ENCODE measurements around the gene PPP6R2.

PPP6R2 gene

DNA sequence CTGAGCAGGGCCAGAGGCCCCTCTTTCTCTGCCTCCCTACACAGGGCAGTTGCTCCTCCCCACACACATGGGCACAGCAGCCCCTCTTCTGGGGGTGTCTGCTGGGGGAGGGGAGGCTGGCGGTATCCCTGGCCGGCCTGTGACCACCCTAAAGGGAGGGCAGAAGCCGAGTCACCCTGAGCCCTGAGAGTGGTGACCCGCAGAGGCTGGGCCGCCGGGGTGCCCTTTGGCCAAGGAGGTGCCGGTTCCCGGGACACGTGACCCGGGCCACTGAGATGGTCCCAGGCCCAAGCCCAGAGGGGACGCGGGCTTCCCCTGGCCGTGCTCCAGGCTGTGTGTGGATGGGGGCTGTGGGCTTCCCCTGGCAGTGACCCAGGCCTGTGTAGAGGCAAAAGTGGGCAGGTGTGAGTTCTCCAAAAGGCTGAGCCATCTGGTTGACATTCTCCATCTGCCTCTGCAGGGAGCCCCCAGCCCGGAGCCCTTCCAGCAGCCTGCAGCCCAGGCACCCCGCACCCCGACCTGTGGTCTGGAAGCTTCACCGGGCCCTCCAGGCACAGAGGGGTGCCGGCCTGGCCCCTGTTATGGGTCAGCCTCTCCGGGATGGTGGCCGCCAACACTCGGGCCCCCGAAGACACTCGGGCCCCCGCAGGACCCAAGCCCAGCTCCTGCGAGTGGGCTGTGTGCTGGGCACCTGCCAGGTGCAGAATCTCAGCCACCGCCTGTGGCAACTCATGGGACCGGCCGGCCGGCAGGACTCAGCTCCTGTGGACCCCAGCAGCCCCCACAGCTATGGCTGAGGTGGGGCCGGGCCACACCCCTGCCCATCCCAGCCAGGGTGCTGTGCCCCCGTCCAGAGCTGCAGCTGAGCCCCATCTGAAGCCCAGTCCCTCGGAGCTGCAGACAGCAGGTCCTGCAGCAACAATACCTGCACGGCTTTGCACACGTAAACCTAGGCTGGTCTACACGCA lies 139.3 kb downstream of the PPP6R2 start:
- DNase-seq (ENCODE audit: low read depth in 1 of 2, low spot score in 1 of 2): no peak

DNA sequence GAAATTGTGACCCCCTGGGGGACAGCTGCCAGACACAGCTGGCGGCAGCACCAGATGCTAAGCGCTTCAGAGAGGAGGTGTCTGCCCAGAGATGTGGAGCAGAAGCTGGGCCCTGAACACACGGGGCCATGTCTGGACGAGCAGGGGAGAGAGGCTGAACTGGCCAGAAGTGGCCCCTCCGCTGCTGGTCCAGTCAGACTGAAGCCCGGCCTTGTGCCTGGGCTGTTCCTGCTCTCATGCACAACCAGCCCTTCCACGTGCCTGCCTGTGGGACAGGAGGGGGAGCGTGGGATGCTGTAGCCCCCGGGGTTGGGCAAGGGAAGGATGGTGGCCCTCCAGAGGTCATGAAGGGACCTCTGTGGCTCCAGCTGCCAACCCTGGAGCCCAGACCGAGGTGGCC lies 140.0 kb downstream of the PPP6R2 start:
- no peak for DNase-seq (ENCODE audit: low read depth in 1 of 2, low spot score in 1 of 2)

DNA sequence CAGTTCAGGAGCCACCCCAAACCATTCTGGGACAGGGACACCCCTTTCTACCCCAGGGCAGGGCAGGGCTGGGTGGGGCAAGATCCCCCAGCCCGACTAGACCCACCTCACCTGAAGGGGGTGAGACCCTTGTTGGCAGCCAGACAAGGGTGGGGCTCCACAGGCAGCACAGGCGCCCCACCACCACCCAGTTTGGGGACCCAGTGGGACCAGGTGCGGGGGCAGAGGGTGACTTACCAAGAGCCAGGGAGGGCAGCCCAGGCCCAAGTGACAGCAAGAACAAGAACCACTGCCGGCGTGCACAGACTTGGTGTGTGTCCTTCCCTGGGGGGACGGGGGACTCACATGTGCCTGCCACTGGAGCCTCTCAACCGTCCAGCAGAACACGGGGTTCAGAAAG lies 140.4 kb downstream of the PPP6R2 start:
- DNase-seq (ENCODE audit: low read depth in 1 of 2, low spot score in 1 of 2): no peak

DNA sequence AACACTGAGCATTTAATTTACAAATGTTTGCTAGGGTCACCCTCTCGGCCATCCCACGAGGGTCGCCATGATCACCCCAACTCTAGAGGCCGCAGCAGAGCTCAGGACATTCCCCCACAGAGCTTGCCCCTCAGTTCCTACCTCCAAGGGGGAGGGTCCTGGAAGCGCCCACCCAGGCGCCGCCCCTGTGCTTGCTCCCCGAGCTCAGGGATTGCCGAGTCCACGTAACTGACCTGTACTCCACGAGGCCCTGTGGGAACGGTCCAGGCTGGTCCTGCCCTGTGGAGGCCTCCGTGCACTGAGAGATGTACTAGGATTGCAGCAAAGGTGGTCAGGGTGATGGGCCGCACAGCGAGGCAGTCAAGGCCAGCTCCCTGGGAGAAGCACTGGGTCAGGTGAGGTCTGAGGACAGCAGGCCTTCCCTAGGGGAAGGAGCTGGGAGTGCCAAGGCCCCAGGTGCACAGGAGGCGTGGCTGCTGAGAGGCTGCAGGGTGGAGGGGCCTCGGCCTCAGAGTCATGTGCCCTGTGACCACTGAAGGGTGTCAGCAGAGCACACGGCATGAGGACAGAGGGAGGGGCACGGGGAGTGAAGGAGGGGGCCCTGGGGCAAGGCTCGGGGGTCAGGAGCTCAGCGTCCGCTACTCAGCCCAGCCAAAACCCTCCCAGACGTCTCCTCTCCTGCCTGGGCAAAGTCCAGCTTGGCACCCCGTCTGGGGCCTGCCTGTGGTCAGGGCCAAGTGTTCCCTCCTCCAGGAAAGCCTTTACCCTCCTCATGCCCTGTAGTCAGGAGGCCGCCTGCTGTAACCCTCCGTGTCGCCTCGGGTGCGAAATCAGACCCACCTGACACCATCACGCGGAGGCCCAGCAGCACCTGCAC lies 141.1 kb downstream of the PPP6R2 start:
- DNase-seq (ENCODE audit: low read depth in 1 of 2, low spot score in 1 of 2): no peak

- DNase-seq (ENCODE audit: low read depth in 1 of 2, low spot score in 1 of 2): no peak
Measured at GRCh38 chr22:50485221-50486131, 142.3 kb downstream of the PPP6R2 start.

DNA sequence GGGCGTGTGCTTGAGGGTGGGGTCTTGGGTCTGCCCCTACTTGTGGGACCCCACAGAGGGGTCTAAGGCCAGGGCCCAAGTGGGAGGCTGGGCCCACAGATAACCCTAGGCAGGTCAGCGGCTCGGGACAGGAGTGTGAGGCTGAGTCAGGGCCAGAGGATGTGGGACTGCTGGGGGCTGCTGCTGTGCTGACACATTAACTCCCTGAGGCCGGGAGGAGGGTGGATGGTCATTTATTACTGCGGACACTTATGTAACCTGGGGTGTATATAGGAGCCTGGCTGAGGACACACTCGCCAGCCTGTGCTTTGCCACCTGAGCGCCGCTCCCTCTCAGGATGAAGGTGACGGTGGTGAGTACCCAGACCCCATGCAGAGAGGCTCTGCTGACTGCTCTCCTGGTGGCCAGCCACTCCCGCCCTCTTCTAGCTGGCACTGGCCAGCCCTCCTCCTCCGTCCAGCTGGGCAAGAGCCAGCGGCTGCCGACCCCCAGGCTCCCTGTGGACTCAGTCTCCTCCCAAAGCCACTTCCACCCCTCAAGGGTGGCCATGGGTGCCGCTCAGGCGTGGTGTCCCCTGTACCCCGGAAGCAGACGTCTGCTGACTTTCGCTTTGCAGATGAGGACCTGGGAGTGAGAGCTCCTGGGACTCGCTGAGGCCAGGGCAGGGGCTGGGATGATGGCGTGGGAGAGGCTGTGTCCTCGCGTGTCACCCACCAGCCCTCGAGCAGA lies 143.6 kb downstream of the PPP6R2 start, which contains the start of gene MIOX:
Gene MIOX (plus strand): TSS at position 299 of the 729 bp plus-strand sequence. CDS start 39 bp downstream, at position 338.
- no peak for DNase-seq (ENCODE audit: low read depth in 1 of 2, low spot score in 1 of 2)

DNA sequence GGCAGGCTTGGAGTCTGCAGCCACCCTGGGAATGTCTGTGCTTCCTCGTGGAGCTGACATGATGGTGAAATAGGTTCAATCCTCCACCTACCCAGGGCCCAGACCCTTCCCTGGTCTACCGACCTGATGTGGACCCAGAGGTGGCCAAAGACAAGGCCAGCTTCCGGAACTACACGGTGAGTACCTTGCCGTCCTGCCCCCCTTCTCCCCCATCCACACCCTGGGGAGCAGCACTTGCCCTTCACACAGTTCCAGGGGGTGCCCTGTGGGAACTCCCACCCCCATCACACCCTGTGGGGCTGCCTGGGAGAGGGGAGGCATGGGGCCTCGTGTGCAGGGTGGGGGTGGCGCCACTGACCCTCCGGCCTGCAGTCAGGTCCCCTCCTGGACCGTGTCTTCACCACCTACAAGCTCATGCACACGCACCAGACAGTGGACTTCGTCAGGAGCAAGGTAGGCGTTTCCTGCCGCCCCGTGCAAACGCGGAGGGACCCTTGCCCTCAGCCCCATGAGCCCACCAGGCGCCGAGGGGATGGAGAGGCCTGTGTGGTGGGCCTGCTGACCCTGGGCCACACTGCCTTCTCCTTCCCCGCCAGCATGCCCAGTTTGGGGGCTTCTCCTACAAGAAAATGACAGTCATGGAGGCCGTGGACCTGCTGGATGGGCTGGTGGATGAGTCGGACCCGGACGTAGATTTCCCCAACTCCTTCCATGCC lies 144.3 kb downstream of the PPP6R2 start:
- DNase-seq (ENCODE audit: low read depth in 1 of 2, low spot score in 1 of 2): no peak

DNA sequence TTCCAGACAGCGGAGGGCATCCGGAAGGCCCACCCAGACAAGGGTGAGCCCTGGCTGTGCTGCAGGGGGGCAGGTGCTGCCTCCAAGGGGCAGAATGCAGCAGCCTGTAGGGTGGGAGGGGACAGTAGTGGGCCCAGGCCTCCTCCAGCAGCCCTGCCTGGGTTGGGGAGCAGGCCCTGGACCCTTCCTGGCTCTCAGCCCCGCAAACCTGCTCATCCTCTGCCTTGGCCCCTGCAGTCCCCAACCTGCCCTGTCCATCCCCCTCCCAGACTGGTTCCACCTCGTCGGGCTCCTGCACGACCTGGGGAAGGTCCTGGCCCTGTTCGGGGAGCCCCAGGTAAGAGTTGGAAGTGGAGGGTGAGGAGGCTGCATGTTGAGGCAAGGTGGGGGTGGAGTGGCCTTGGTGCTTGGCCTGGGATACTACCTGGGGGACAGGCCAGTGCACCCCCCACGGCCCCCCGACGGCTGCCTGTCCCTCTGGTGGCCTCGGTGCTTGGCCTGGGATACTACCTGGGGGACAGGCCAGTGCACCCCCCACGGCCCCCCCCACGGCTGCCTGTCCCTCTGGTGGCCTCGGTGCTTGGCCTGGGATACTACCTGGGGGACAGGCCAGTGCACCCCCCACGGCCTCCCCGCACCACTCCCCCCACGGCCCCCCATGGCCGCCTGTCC lies 145.0 kb downstream of the PPP6R2 start:
- no peak for DNase-seq (ENCODE audit: low read depth in 1 of 2, low spot score in 1 of 2)

DNA sequence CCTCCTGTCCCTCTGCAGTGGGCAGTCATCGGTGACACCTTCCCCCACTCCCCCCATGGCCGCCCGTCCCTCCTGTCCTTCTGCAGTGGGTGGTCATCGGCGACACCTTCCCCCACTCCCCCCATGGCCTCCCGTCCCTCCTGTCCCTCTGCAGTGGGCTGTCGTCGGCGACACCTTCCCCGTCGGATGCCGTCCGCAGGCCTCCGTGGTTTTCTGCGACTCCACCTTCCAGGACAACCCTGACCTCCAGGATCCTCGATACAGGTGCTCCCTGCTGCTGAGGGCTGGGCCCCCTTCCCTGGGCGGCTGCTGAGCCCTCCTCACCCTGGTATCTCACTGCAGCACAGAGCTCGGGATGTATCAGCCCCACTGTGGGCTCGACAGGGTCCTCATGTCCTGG lies 145.8 kb downstream of the PPP6R2 start:
- no peak for DNase-seq (ENCODE audit: low read depth in 1 of 2, low spot score in 1 of 2)

GRCh38 chr22:50489363-50490243 lies 146.5 kb downstream of the PPP6R2 start:
- no peak for DNase-seq (ENCODE audit: low read depth in 1 of 2, low spot score in 1 of 2)

DNA sequence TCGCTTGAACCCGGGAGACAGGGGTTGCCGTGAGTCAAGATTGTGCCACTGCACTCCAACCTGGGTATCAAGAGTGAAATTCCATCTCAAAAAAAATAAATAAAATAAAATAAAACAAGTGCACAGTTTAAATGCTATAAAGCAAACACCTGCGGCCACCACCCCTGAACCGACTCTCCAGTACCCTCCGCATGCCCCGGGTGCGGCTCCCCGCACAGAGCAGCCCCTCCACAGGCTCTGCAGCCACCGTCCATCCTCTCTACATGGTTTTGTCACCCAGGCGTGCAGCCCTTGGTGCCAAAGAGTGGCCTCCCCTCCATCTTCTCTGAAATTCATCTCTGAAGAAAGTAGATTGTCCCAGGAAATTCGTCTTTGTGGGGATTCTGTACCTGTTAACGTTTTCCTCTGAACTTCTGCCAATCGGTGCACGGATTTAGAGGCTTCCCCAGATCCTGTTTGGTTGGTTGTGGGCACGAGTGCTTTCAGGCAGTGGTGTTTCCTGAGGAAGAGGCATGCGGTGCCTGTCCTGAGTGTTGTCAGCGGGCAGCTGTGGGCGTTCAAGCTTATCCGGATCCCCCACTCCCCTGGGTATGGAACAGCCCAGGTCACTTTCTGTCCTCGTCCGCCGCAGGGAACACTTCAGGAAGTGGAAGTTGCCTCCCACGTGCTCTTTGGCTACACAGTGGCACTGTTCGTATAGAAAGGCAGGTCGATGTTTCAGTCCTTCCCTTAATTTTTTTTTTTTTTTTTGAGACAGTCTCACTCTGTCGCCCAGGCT lies 147.6 kb downstream of the PPP6R2 start:
- no peak for DNase-seq (ENCODE audit: low read depth in 1 of 2, low spot score in 1 of 2)
